KBM-7 (cell line): ENCODE measurements around the gene CARHSP1.

ENCODE experiments used
- DNase-seq: peaks from one replicate; pipeline ENCODE4 v3.0.0-alpha.2; 2015
- in situ Hi-C: fragments of 300-500 bp; cut with MboI; formaldehyde crosslinking; loops from 2 replicates; pipeline ENCODE4 v1.14.3; 2020; ENCODE audit warnings: low sequenced_read_pairs, low pct_unique_long_range_greater_than_20kb, mixed read lengths

The CARHSP1 gene

GRCh38 chr16:8894736-8895334, 26.0 kb upstream of the CARHSP1 start:
- in situ Hi-C loops: loop anchor here (25.0 kb wide), 1 partner anchor 233 kb away; the partner anchor contains the start of gene ABAT
- no peak for DNase-seq

DNA sequence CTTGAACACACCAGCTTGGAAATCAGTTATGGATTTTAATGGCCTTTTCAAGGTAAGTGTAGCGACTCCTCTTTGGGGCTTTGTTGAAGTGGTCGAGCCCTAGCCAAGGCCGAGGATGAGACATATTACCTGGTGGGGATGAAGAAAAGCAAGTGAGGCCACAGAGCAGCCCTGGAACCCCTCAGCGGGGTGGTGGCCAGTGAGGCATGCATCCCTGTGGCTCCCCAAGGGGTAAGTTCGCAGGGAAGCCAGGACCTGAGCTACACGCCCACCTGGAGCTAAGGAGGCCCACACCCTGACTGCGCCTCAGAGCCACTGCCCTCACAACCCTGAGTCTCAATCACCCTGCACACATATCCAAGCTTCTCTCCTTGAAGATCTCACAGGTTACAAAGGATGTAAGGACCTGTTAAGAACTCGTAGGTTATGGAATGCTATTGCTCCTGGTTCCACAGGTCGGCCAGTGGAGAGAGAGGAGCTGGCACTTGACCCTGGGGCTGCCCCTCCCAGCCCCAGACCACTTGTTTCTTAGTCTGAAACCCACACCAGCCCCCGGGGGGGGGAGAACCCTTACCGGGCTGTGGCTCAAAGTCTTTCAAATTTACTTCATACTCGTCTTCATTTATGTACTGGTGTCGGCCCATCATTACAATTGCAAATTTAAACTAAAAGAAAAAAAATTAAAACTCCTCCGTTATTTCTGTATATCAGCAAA, 25.3 kb upstream of the CARHSP1 start:
- no peak for DNase-seq
- in situ Hi-C loops: loop anchor here (25.0 kb wide), 1 partner anchor 232 kb away; the partner anchor contains the start of gene ABAT

DNA sequence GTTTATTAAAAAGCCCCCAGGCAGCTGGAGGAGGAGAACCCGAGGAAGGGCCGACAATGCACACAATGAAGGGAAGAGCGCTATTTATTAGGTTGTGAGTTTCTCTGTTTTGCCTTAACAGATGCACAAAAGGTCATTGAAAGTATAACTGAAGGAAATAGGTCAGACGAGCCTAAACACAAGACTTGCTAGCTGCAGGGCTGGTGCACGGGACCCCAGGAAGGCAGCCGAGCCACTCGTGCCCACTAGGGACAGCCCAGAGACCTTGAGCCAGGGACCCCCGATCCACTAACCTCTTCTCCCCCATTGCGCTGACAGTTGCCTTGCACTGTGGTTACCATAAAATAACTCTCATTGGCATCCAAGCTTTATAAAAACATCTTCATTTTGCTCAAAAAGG, 24.6 kb upstream of the CARHSP1 start:
- no peak for DNase-seq
- in situ Hi-C loops: loop anchor here (25.0 kb wide), 1 partner anchor 231 kb away; the partner anchor contains the start of gene ABAT

GRCh38 chr16:8892101-8892575, 23.3 kb upstream of the CARHSP1 start:
- in situ Hi-C loops: loop anchor here (25.0 kb wide), 1 partner anchor 230 kb away; the partner anchor contains the start of gene ABAT

DNA sequence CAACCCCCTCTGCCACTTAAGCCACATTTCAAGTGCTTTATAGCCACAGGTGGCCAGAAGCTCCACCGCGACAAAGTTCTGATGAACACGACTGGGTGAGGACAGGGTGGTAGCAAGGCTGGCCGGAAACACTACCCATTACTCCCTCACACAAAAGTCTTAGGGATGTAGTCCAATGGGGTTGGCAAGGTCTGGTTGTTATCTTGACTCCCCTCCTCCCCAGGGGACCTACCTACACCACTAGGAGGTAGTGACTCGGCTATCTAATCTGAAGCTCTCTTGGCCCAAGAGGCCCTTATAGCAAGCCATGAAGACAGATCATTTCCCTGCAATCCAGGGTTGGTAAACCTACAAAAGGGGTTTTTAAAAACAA, 21.7 kb upstream of the CARHSP1 start:
- in situ Hi-C loops: loop anchor here (25.0 kb wide), 1 partner anchor 228 kb away; the partner anchor contains the start of gene ABAT
- DNase-seq: no peak

More at GRCh38 chr16:8892101-8892575, 23.3 kb upstream of the CARHSP1 start:
- DNase-seq: no peak

DNA sequence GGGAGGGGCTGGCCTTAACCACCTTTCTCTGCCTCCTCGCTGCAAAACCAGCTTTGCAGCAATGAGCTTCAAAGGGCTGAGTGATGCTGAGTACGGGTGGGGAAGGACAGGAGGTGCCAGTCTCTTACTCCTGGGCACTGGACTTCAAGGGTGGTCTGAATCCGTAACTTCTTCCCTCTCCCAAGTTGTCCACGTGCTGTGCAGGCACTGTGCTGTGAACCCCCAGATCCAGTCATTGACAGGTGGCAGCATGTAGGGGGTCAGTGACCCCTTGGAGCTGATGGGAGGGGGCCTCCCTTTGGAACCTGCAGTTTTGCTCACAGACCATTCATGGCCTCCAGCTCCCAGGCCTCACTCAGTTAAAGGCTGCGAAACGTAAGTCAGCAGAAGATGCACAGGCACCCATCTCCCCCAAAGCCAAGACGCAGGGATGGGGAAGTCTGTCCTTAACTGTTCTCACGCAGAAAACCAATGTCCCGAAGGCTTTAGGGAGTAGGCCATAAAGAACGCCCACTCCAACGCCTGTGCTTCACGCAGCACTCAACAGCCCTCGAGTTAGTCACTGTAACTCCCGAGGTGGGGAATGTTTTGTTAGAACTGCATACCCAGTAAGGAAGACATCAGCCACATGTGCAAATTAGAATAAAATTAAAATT, 21.2 kb upstream of the CARHSP1 start:
- no peak for DNase-seq
- in situ Hi-C loops: loop anchor here (25.0 kb wide), 1 partner anchor 228 kb away; the partner anchor contains the start of gene ABAT

GRCh38 chr16:8888951-8889892, 20.4 kb upstream of the CARHSP1 start:
- no peak for DNase-seq
- in situ Hi-C loops: loop anchor here (25.0 kb wide), 1 partner anchor 227 kb away; the partner anchor contains the start of gene ABAT

DNA sequence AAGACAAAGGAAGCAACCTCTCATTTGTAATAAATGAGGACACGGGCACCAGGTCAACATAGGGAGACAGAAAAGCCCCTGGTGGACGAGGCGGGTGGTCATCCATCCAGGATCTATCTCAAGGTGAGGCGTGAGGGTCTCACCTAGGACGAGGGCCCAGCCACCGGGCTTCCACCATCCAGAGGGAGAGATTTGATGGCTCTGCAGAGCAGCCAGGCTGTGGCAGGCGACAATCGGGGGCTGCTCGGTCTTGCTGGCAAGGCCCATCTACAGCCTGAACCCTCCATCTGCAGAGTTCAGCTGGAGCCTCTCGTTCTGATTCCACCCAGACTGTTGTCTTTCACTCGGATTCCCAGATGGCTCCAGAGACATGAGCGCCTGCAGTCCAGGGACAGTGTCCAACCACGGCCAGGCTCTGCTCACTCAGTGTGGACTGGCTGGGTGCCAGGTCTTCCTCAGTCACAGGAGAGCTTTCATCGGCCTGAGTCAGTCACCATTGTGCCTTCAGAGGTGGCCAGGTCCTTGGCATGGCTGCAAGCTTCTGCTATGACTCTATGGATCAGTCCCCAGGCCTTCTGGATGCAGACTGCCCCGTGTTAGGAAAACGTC, 19.2 kb upstream of the CARHSP1 start:
- no peak for DNase-seq
- in situ Hi-C loops: loop anchor here (25.0 kb wide), 1 partner anchor 226 kb away; the partner anchor contains the start of gene ABAT

DNA sequence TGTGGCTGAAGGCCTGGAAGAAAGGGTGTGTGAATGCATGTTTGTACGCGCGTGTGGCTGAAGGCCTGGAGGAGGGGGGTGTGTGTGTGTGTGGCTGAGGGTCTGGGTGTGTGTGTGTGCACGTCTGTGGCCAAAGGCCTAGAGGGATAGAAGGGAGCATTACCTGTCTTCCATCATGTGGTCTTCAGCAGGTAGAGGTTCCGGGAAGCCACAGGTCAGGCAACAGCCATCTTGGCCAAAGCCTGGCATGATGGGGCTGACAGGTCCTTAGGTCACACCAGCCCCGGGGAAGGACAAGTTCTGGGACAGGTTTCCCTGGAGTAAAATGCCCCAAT, 18.6 kb upstream of the CARHSP1 start:
- in situ Hi-C loops: loop anchor here (25.0 kb wide), 1 partner anchor 225 kb away; the partner anchor contains the start of gene ABAT

GRCh38 chr16:8886593-8887430, 18.0 kb upstream of the CARHSP1 start:
- in situ Hi-C loops: loop anchor here (25.0 kb wide), 1 partner anchor 225 kb away; the partner anchor contains the start of gene ABAT

More for the DNA sequence above, 18.6 kb upstream of the CARHSP1 start:
- DNase-seq: no peak

DNA sequence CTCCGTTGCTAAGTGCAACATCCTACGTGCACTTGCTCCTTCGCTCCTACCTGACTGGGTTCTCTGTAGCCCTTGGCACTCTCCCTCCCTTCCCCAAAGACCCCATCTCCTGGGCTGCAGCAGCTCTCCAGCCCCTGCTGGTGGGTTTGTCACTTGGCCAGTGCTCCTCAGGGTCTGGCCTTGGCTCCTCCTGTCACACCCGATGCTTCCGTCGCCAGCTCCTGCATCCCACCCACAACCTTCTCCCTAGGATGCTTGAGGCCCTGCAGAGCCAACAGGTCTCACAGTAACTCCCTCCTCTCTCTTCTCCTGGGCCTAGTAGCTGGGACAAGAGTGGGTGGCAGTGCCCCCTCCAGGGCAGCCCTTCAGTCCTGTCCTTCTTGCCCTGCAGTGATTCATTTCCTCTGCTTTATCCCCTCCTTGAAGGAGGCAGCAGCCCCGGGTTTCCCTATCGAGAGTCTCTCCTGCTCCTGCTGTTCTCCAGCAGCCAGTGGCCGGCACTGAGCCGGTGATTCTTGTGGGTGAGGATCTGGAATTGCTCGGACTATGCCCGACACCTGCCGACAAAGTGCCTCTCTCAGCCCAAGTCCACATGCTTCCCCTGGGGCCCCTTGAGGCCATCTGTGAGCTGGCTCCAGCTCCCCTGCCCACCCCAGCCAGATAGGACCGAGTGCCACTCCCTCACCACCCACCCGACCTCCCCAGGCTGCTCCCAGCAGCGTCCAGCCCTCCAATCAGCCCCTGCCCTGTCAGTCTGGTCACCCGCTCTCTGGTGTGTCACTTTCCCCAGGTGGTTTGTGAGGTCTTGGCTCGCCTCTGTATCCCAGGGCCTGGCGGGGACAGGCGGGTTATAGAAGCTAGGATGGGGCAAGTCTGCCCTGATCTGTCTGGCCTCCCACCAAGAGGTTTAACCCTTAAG, 17.1 kb upstream of the CARHSP1 start:
- no peak for DNase-seq
- in situ Hi-C loops: loop anchor here (25.0 kb wide), 1 partner anchor 224 kb away; the partner anchor contains the start of gene ABAT

More at GRCh38 chr16:8886593-8887430, 18.0 kb upstream of the CARHSP1 start:
- DNase-seq: no peak

GRCh38 chr16:8882725-8883377, 14.0 kb upstream of the CARHSP1 start:
- in situ Hi-C loops: loop anchor here (25.0 kb wide), 1 partner anchor 221 kb away; the partner anchor contains the start of gene ABAT

DNA sequence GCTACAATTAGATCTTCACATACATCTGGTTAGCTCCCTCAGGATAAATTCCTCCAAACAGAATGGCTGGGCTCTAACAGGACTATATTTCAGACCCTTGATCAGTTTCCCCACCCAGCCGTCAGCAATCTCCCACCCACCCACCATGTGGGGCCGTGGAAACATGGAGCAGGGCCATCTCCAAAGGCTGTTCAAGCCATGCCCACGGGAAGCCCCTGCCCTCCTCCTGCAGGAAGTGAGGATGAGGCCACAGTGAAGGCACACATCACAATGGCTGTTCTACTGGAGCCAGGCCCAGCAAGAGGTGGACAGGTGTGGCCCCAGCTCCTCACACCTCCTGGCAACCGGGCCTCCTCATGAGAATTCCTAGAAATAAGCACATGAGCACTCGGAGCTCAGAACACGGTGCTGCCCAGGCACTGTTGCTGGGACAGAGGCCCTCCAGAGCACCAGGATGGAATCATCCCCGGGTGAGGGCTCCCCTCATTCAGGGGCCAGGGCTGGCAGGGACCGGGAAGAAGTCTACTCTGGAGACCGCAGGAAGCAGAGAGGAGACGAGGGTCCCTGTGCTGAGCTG, 13.3 kb upstream of the CARHSP1 start, which contains the start of gene LITAFD:
Gene LITAFD (plus strand): TSS at position 311 of the 577 bp plus-strand sequence. CDS start 2,005 bp downstream, outside the sequence.
- no peak for DNase-seq
- in situ Hi-C loops: loop anchor here (25.0 kb wide), 1 partner anchor 220 kb away; the partner anchor contains the start of gene ABAT

More at GRCh38 chr16:8882725-8883377, 14.0 kb upstream of the CARHSP1 start:
- no peak for DNase-seq

GRCh38 chr16:8880839-8881510, 12.2 kb upstream of the CARHSP1 start:
- in situ Hi-C loops: loop anchor here (25.0 kb wide), 1 partner anchor 219 kb away; the partner anchor contains the start of gene ABAT
- DNase-seq: no peak
